H1 (cell line): Measurements from ENCODE around the gene HEATR5A. TPM values are rescaled to one million over a fixed set of nuclear protein-coding genes. Genes with fewer than 3 reads are reported as not detected.

Experiments
- CTCF ChIA-PET: fragments of 300-600 bp; sonication (Branson Sonifier 250); formaldehyde crosslinking; loops from one replicate; lab custom pipeline; 2021; ENCODE audit not compliant: partially characterized antibody; lab: Charles Lee
- POLR2A ChIA-PET: fragments of 300-600 bp; sonication (Branson Sonifier 250); formaldehyde crosslinking; loops from one replicate; lab custom pipeline; 2021; ENCODE audit warnings: inconsistent platforms; ENCODE audit not compliant: partially characterized antibody; lab: Charles Lee
- DNase-seq, 2 experiments: peaks; one replicate each; pipeline versions ENCODE4 v3.0.0 to v3.0.0-alpha.2; 2010 to 2022; ENCODE audit warnings: low spot score in 2 of 2, low read depth in 1 of 2, mixed read lengths in 1 of 2
- FAIRE-seq: peaks from 2 replicates; lab custom pipeline; 2011; peaks lifted over from hg19 to GRCh38; lab: Jason Lieb, UNC
- H2AFZ ChIP-seq: 2 replicates; pipeline ENCODE4 v1.8.1; 2012; ENCODE audit warnings: low read length, inconsistent platforms
- H2AK5ac ChIP-seq: 2 replicates; pipeline ENCODE4 v1.6.1; 2013; ENCODE audit warnings: low read depth, low read length
- H2BK120ac ChIP-seq: replicated peaks from 2 replicates; pipeline ENCODE3; 2013; ENCODE audit warnings: low read depth, low read length, inconsistent platforms
- H2BK12ac ChIP-seq: 2 replicates; pipeline ENCODE4 v1.6.1; 2013; ENCODE audit warnings: low read depth, low read length
- H2BK15ac ChIP-seq: 2 replicates; pipeline ENCODE4 v1.6.1; 2013; ENCODE audit warnings: low read length
- H2BK20ac ChIP-seq: 2 replicates; pipeline ENCODE4 v1.6.1; 2013; ENCODE audit warnings: low read length
- H2BK5ac ChIP-seq: 2 replicates; pipeline ENCODE4 v1.6.1; 2013; ENCODE audit warnings: low read depth, low read length
- H3K14ac ChIP-seq: 2 replicates; pipeline ENCODE4 v1.6.1; 2013; ENCODE audit warnings: inconsistent platforms; ENCODE audit not compliant: insufficient read length
- H3K18ac ChIP-seq: 2 replicates; pipeline ENCODE4 v1.6.1; 2013; ENCODE audit warnings: low read length; ENCODE audit errors: extremely low read depth
- H3K23ac ChIP-seq: 2 replicates; pipeline ENCODE4 v1.6.1; 2013; ENCODE audit warnings: inconsistent platforms; ENCODE audit not compliant: insufficient read length
- H3K23me2 ChIP-seq: 2 replicates; pipeline ENCODE4 v1.6.1; 2013; ENCODE audit warnings: low read depth, low read length
- H3K27ac ChIP-seq: 2 replicates; pipeline ENCODE4 v1.6.1; 2011; ENCODE audit warnings: low read depth, low read length, inconsistent platforms
- H3K27me3 ChIP-seq, 4 experiments: replicated peaks in 1 of 4; 1 replicate in 1 of 4; 2 replicates in 3 of 4; pipeline versions ENCODE4 v1.6.1 to v1.8.1; 2011 to 2013; ENCODE audit warnings: low read length in 3 of 4, mild to moderate bottlenecking in 3 of 4, inconsistent platforms in 2 of 4, mixed read lengths in 2 of 4, moderate library complexity in 1 of 4; ENCODE audit not compliant: control insufficient read depth in 3 of 4, insufficient read depth in 3 of 4; ENCODE audit errors: extremely low read depth in 1 of 4
- H3K36me3 ChIP-seq, 4 experiments: 2 replicates each; pipeline versions ENCODE4 v1.6.1 to v1.8.1; 2011 to 2013; ENCODE audit warnings: mild to moderate bottlenecking in 4 of 4, low read length in 3 of 4, moderate library complexity in 2 of 4, control low read depth in 1 of 4, inconsistent platforms in 1 of 4; ENCODE audit not compliant: insufficient read depth in 4 of 4, control insufficient read depth in 2 of 4
- H3K4ac ChIP-seq: replicated peaks from 2 replicates; pipeline ENCODE3; 2013; ENCODE audit warnings: low read length, low read depth, mixed read lengths, inconsistent platforms; ENCODE audit not compliant: insufficient read length
- H3K4me1 ChIP-seq, 4 experiments: replicated peaks in 1 of 4; 1 replicate in 1 of 4; 2 replicates in 3 of 4; pipeline versions ENCODE4 v1.6.1 to v1.8.1; 2011 to 2013; ENCODE audit warnings: low read length in 3 of 4, inconsistent platforms in 2 of 4, mixed read lengths in 1 of 4; ENCODE audit not compliant: insufficient read depth in 4 of 4, control insufficient read depth in 3 of 4
- H3K4me2 ChIP-seq, 2 experiments: 2 replicates each; pipeline versions ENCODE4 v1.6.1 to v1.8.1; 2011 to 2013; ENCODE audit warnings: low read depth in 2 of 2, low read length in 2 of 2, control low read depth in 1 of 2, inconsistent platforms in 1 of 2, mild to moderate bottlenecking in 1 of 2; ENCODE audit not compliant: insufficient read depth in 1 of 2
- H3K4me3 ChIP-seq, 4 experiments: fragments of 200-600, 300-600 bp in 1 of 4; sonication (generic), shearing (Covaris generic), sonication (Bioruptor Twin) in 1 of 4; 2 replicates each; pipeline versions ENCODE4 v1.5.1 to v1.8.1; 2011 to 2016; ENCODE audit warnings: low read length in 4 of 4, low read depth in 3 of 4, control low read depth in 2 of 4, inconsistent platforms in 2 of 4, mild to moderate bottlenecking in 2 of 4, mixed read lengths in 1 of 4, moderate library complexity in 1 of 4; ENCODE audit not compliant: insufficient read depth in 2 of 4; ENCODE audit errors: extremely low read depth in 1 of 4
- H3K56ac ChIP-seq: replicated peaks from 2 replicates; pipeline ENCODE3; 2013; ENCODE audit warnings: low read depth, mild to moderate bottlenecking, mixed read lengths, low read length, inconsistent platforms; ENCODE audit not compliant: insufficient read length
- H3K79me1 ChIP-seq: 2 replicates; pipeline ENCODE4 v1.6.1; 2013; ENCODE audit warnings: low read depth, low read length, control low read depth
- H3K79me2 ChIP-seq, 2 experiments: 2 replicates each; pipeline versions ENCODE4 v1.6.1 to v1.8.1; 2012 to 2013; ENCODE audit warnings: low read length in 2 of 2, mild to moderate bottlenecking in 2 of 2, inconsistent platforms in 1 of 2; ENCODE audit not compliant: insufficient read depth in 2 of 2, control insufficient read depth in 1 of 2
- H3K9ac ChIP-seq, 4 experiments: replicated peaks in 1 of 4; 1 replicate in 1 of 4; 2 replicates in 3 of 4; pipeline versions ENCODE4 v1.6.1 to v1.8.1; 2011 to 2013; ENCODE audit warnings: low read depth in 3 of 4, low read length in 3 of 4, control low read depth in 2 of 4, mild to moderate bottlenecking in 2 of 4, moderate library complexity in 2 of 4, inconsistent platforms in 1 of 4; ENCODE audit errors: extremely low read depth in 1 of 4
- H3K9me3 ChIP-seq, 2 experiments: 2 replicates each; pipeline versions ENCODE4 v1.6.1 to v1.8.1; 2012 to 2013; ENCODE audit warnings: mild to moderate bottlenecking in 2 of 2, moderate library complexity in 2 of 2, control low read depth in 1 of 2, inconsistent platforms in 1 of 2, low read depth in 1 of 2, low read length in 1 of 2, mixed read lengths in 1 of 2; ENCODE audit not compliant: insufficient read depth in 2 of 2
- H4K20me1 ChIP-seq, 2 experiments: replicated peaks in 1 of 2; 2 replicates each; pipeline versions ENCODE3 to v1.8.1; 2011 to 2013; ENCODE audit warnings: inconsistent platforms in 2 of 2, low read length in 2 of 2, mild to moderate bottlenecking in 1 of 2; ENCODE audit not compliant: insufficient read depth in 2 of 2, control insufficient read depth in 1 of 2
- H4K5ac ChIP-seq: 2 replicates; pipeline ENCODE4 v1.6.1; 2013; ENCODE audit warnings: low read length, low read depth, mixed read lengths, inconsistent platforms; ENCODE audit not compliant: insufficient read length
- H4K8ac ChIP-seq: 2 replicates; pipeline ENCODE4 v1.8.0; 2013; ENCODE audit warnings: mild to moderate bottlenecking, moderate library complexity, low read length, inconsistent platforms; ENCODE audit not compliant: insufficient read depth; ENCODE audit errors: extremely low read depth
- H4K91ac ChIP-seq: replicated peaks from 2 replicates; pipeline ENCODE3; 2013; ENCODE audit warnings: low read length, mixed read lengths, inconsistent platforms; ENCODE audit not compliant: insufficient read length
- BACH1 ChIP-seq: IDR thresholded peaks from 2 replicates; pipeline ENCODE4 v1.6.1; 2012; ENCODE audit warnings: low read length, improper control_type of control experiment
- EP300 ChIP-seq, 2 experiments: IDR thresholded peaks; 1 replicate in 1 of 2; 2 replicates in 1 of 2; pipeline ENCODE4 v1.6.1; 2011 to 2012; ENCODE audit warnings: low read depth in 2 of 2, low read length in 2 of 2, mild to moderate bottlenecking in 2 of 2, borderline replicate concordance in 1 of 2, inconsistent platforms in 1 of 2, moderate library complexity in 1 of 2
- GTF2F1 ChIP-seq: IDR thresholded peaks from 2 replicates; pipeline ENCODE4 v1.6.1; 2012; ENCODE audit warnings: low read depth, low read length, improper control_type of control experiment, borderline replicate concordance
- KDM4A ChIP-seq: IDR thresholded peaks from one replicate; pipeline ENCODE4 v1.7.1; 2012; ENCODE audit warnings: low read depth, mild to moderate bottlenecking, moderate library complexity, low read length, inconsistent platforms; ENCODE audit not compliant: severe bottlenecking
- RBBP5 ChIP-seq: IDR thresholded peaks from 2 replicates; pipeline ENCODE4 v1.7.1; 2012; ENCODE audit warnings: low read depth, mild to moderate bottlenecking, inconsistent platforms, low read length, moderate library complexity, borderline replicate concordance
- SRF ChIP-seq: IDR thresholded peaks from 2 replicates; pipeline ENCODE4 v1.6.1; 2011; ENCODE audit warnings: mild to moderate bottlenecking, low read depth, low read length, moderate library complexity
- TAF7 ChIP-seq: optimal IDR thresholded peaks from 2 replicates; pipeline ENCODE3; 2011; ENCODE audit warnings: low read depth, mild to moderate bottlenecking, inconsistent platforms, low read length, moderate library complexity, borderline replicate concordance
- TBP ChIP-seq: IDR thresholded peaks from 2 replicates; pipeline ENCODE4 v1.6.1; 2011; ENCODE audit warnings: low read depth, low read length, improper control_type of control experiment
- WGBS, 2 experiments: shearing (Covaris generic) in 1 of 2; methylation state at CpG; one replicate each; pipeline versions ENCODE4 v1.1.6 to v1.1.7; 2013 to 2015; ENCODE audit warnings: low lambda C conversion rate in 2 of 2, mixed read lengths in 2 of 2, inconsistent platforms in 1 of 2, low coverage in 1 of 2, missing lambda C conversion rate in 1 of 2; ENCODE audit not compliant: insufficient replicate concordance in 2 of 2, insufficient coverage in 1 of 2, insufficient read length in 1 of 2; ENCODE audit errors: extremely low coverage in 1 of 2, missing lambda C conversion rate in 1 of 2; 5-methylcytosine and 5-hydroxymethylcytosine counted together
- polyA plus RNA-seq, 7 experiments: library from polyadenylated mRNA; depleted of rRNA in 3 of 7; stranded (reverse) in 5 of 7; unstranded in 2 of 7; fragments of >200 nt in 5 of 7; fragments of 200-250 nt in 2 of 7; gene quantifications; 1 replicate in 5 of 7; 2 replicates in 1 of 7; 4 replicates in 1 of 7; pipeline versions ENCODE4 v1.2.1 to v1.2.3, GENCODE V29; 2011 to 2013; ENCODE audit warnings: missing spikeins in 2 of 7, mixed read lengths in 2 of 7
- total RNA-seq: library from RNA; stranded (reverse); fragmentation: NEBNext Ultra II Directional; extraction: Animal tissue kit (Norgen Biotek cat#: 25700); gene quantifications from 2 replicates; pipeline ENCODE4 v1.2.1, GENCODE V29; 2021
- TF ChIP-seq, protein P1 (sequence below): IDR thresholded peaks from 2 replicates; pipeline ENCODE4 v1.6.1; 2012; ENCODE audit warnings: inconsistent platforms
- TF ChIP-seq, protein P2 (sequence below), 3 experiments: IDR thresholded peaks; 1 replicate in 2 of 3; 2 replicates in 1 of 3; pipeline versions ENCODE4 v1.5.1 to v1.6.1; 2011; ENCODE audit warnings: low read length in 3 of 3, mild to moderate bottlenecking in 3 of 3, inconsistent platforms in 2 of 3, low read depth in 1 of 3, moderate library complexity in 1 of 3; ENCODE audit not compliant: insufficient read depth in 1 of 3; ENCODE audit errors: control extremely low read depth in 1 of 3

Gene HEATR5A
- total and polyA plus RNA-seq, 2 of the 8 experiments (the other 6 are each of a cell fraction or from before 2014, with no cell fraction given), result 9.0 to 36.2 TPM

DNA sequence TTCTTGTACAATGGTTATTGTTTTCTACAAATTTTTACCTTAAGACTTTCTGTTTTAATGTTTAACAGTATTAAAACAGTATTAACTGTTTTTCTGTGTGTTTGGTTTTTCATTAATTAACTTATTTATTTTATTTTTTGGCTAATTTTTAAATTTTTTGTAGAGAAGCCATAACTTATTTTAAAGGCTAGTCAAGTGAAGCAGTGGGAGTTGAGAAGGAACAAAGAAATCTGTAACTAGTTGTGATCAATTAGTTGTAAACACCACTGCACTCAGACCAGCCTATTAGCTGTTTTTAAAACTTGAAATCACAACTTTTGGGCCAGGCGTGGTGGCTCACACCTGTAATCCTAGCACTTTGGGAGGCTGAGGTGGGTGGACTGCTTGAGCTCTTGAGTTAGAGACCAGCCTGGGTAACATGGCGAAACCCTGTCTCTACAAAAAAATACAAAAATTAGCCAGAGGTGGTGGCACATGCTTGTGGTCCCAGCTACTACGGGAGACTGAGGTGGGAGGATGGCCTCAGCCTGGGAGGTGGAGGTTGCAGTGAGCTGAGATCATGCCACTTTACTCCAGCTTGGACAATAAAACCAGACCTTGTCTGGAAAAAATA lies 161.8 kb downstream of the HEATR5A start:
- Histone ChIP-seq H3K56ac (no peak overlapping the region), H4K8ac (no peak overlapping the region), H3K4me1 (no peaks in the 10 kb centered on the region), H2BK5ac (no peak overlapping the region), H3K4me3 (no peak overlapping the region), H3K9ac (no peak overlapping the region), H4K5ac (no peak overlapping the region), H2BK20ac (no peak overlapping the region), H2BK12ac (no peak overlapping the region), H3K4ac (no peak overlapping the region), H3K14ac (no peak overlapping the region), H3K23me2 (no peaks in the 10 kb centered on the region), H3K27me3 (no peaks in the 10 kb centered on the region), H2BK15ac (no peak overlapping the region), H2AK5ac (no peak overlapping the region), H3K9me3 (no peaks in the 10 kb centered on the region), H3K36me3 (no peaks in the 10 kb centered on the region), H2BK120ac (no peak overlapping the region), H4K91ac (no peak overlapping the region), H2AFZ (no peak overlapping the region), H3K79me1 (no peaks in the 10 kb centered on the region), H3K79me2 (no peaks in the 10 kb centered on the region), H4K20me1 (no peaks in the 10 kb centered on the region), H3K23ac (no peak overlapping the region), H3K27ac (no peak overlapping the region), H3K18ac (no peak overlapping the region), H3K4me2 (no peak overlapping the region)
- CTCF ChIA-PET, result interaction anchor here (1.3 to 1.8 kb wide), 2 partner anchors 28 to 51 kb away, joined by 3 to 4 read pairs; partner anchors contain the start of gene HECTD1
- DNase-seq (no peak), FAIRE-seq (no peak)
- POLR2A ChIA-PET, result no interaction called here
- 96% methylated on average over 3 of the region's 3 CpGs; no CpG with 5 or more reads in 1 of the 2 experiments for WGBS, 2 experiments
- TF ChIP-seq TBP, result no peak
- TF ChIP-seq, protein P1, sequence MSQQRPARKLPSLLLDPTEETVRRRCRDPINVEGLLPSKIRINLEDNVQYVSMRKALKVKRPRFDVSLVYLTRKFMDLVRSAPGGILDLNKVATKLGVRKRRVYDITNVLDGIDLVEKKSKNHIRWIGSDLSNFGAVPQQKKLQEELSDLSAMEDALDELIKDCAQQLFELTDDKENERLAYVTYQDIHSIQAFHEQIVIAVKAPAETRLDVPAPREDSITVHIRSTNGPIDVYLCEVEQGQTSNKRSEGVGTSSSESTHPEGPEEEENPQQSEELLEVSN, result no peak
- TF ChIP-seq, protein P2, sequence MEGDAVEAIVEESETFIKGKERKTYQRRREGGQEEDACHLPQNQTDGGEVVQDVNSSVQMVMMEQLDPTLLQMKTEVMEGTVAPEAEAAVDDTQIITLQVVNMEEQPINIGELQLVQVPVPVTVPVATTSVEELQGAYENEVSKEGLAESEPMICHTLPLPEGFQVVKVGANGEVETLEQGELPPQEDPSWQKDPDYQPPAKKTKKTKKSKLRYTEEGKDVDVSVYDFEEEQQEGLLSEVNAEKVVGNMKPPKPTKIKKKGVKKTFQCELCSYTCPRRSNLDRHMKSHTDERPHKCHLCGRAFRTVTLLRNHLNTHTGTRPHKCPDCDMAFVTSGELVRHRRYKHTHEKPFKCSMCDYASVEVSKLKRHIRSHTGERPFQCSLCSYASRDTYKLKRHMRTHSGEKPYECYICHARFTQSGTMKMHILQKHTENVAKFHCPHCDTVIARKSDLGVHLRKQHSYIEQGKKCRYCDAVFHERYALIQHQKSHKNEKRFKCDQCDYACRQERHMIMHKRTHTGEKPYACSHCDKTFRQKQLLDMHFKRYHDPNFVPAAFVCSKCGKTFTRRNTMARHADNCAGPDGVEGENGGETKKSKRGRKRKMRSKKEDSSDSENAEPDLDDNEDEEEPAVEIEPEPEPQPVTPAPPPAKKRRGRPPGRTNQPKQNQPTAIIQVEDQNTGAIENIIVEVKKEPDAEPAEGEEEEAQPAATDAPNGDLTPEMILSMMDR (IDR thresholded peaks at IDR 0.05; ENCODE audit: control extremely low read depth in 1 of 3, insufficient read depth in 1 of 3, low read depth in 1 of 3, low read length in 3 of 3), result no peak
- TF ChIP-seq BACH1, result no peak
- no peak for TF ChIP-seq GTF2F1
- TF ChIP-seq EP300 (IDR thresholded peaks at IDR 0.05; ENCODE audit: borderline replicate concordance in 1 of 2, low read depth in 2 of 2, low read length in 2 of 2), result no peak
- TF ChIP-seq RBBP5, result no peak
- TF ChIP-seq SRF, result no peak
- no peak for TF ChIP-seq KDM4A
- no peak for TF ChIP-seq TAF7
